H4 (cell line): ENCODE data around the gene APP. TPM values are rescaled to one million over a fixed set of nuclear protein-coding genes. Genes with fewer than 3 reads are reported as not detected.
A peak's percentile ranks its signal among the peaks of the same experiment; 100 is the strongest.

Experiments
- DNase-seq: peaks from one replicate; pipeline ENCODE4 v3.0.0-alpha.2; 2015; ENCODE audit warnings: low spot score
- total RNA-seq: library from RNA; depleted of rRNA; stranded (reverse); fragments of >200 nt; shearing (Covaris generic); gene quantifications from 2 replicates; pipeline ENCODE4 v1.2.3, GENCODE V29; 2014

The APP gene
- total RNA-seq, 1 experiment from 2014 or later: 299 TPM

GRCh38 chr21:25980710-25981109 lies 189.9 kb downstream of the APP start:
- DNase-seq: no peak

- DNase-seq: no peak
These were observed 190.5 kb downstream of the APP start for GRCh38 chr21:25979845-25980616.

DNA sequence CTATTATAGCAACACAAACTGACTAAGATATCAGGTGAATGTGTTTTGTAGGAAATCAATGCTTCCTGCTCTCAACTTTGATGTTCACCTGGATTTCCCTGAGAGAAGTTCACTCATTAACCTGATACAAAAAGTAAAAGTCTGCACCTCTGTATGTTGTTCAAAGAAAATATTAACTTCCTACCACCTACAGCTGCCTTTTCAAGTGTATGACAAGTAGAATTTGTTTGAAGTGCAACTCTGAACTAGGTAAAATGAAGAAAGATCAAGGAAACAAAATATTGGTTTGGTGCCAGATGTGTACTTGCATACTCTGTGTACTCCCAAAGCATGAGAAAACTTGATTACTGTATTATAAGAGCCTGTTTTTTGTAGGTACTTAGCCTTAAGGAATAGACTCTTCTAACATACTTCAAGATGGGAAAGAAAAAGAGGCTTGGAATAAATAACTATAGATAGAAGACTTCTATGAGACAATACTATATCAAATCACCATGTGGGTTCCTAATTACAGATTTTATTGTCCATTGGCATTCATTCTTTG lies 193.4 kb downstream of the APP start:
- no peak for DNase-seq

GRCh38 chr21:25974964-25975363 lies 195.6 kb downstream of the APP start:
- no peak for DNase-seq

DNA sequence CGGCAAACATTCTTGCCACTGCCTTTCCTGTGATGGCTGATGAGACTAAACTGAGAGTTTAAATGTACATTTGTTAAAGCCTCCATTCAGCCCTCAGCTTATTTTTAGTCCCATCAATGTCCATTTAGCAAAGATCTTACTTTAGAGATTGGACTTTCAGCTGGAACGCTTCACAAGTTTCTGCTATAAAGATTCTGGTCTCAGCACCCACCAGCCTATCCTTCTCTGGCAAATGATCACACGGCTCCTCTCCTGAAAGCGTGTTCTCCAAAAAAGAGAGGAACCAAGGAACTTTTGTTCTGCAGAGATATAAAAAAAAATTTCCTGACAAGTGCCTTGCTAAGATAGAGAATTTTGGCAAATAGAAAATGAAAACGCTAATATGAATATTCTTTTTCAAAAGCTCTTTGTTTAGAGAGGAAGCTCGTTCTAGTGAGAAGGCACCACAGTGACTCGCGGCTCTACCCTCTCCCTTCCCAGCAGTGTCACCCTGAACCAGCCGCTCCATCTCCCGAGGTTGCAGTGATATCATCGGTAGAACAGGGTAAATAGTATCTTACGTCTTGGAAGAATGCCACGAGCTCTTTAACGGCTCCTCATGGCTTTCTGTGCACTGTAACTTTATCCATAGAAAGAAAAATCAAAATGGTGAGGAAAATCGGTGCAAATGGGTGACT lies 200.2 kb downstream of the APP start:
- no peak for DNase-seq

DNA sequence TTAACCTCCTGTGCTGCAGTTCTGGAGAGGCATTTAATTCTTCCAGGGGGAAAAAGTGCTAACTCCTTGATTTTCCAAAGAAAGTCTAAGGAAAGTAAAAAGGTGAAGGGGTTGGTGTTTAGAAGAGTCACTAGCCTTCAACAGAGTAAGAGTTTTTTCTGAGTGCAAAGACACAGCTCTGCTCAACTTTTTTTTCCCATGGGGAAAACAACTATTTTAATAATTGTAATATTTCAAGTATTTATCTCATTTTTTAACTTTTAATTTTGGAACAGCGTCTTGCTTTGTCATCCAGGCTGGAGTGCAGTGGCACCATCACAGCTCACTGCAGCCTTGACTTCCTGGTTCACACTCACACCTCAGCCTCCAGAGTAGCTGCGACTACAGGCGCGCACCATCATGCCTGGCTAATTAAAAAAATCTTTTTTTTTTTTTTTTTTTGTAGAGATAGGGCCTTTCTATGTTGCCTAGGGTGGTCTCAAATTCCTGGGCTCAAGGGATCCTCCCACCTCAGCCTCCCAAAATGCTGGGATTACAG lies 202.6 kb downstream of the APP start:
- DNase-seq: no peak

DNA sequence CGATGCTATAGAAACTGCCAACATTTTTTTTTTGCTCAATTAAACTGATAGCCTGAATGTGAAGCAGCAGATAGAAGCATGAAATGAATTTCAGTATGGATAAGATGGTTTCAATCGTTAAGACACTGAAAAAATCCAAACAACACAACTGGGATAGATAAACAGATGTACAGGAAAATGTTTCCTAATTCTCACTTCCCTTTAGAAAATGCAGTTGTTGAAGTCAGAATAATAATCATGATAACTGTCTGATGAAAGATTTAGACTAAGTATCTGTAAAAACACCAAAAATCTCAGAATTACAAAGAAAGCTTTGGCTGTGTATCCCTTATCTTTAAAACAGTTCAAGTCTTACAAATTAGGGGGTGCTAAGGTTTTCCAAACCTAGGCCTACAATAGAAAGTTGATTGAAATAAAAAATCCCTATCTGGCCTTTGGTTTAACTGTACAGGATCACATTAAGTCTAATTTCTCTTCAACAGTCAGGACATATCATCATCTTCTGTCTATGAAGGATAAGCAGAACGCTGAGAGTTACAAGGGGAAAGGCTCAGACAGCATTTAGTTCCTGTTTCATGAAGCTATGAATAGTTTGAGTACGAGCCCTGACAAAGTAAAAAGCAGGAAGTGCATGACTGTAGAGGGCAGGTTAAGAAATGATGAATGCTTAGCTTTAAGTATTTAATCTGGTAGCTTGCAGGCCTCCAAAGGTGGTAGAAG lies 203.2 kb downstream of the APP start:
- no peak for DNase-seq

DNA sequence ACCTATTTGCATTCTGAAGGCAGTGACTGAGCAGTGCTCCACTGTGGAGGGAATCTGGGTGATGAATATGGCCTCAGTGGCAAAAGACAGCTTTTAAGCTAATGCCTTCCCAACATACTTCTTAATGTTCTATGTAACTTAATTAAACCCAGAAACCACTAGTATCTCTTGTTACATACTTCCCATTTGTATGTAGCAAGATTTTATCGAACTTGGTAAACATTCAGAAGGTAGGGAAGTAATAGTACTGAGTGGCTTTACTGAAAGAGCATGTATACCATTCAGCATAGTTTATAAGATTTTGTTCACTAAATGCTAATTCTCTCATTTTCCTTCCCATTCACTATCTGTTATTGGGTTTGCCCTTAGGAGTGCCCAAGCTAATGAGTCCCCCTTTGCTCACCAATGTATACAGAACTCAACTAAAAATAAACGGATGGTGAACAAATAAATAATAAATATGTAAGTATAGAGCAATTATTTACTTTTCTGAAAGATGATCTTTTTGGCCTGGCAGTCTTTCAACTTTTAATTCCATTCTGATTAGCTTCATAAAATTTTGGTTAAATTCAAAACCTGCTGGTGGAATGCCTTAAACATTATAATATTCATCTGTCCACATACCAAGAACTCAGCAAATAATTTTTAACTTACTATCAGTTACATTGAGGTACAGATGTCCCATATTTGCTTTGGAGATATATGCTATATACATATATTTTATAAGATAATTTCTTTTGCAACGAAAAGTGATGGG lies 204.4 kb downstream of the APP start:
- no peak for DNase-seq

DNA sequence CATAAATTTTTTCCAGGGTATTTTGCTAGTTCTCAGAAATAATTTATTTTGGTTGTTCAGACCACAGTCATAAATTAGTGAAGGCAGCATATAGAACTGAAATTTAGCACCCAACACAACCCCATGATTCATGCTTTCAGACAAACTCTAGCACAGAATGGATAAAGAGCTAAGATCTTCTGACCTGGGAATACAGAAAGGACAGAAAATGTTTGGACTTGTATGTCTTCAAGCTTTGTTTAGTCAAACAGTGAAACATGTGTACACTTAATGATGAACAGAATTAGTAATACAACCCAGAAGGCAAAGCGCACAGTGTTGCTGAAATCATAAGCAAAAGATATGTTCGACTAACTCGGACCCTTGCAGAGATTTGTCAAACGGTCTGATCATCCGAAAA lies 205.6 kb downstream of the APP start:
- no peak for DNase-seq

DNA sequence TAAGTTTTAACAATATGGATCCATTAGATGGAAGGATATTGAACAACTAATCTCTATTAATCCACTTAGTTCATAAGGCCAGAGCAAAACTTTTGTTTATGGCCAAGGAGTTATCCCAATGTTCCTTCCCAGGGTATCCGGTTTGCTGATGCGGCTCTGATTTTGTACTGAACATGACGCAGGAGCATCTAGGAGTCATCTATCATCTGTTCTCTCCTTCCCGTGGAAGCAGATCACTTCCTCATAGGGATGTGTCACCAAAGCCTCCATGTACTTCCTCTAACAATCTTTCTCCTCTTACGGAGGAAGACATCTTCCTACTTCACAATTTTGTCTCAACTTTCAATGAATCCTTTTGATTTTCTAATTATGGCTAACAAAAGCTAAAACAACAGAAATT lies 206.6 kb downstream of the APP start:
- DNase-seq: no peak

DNA sequence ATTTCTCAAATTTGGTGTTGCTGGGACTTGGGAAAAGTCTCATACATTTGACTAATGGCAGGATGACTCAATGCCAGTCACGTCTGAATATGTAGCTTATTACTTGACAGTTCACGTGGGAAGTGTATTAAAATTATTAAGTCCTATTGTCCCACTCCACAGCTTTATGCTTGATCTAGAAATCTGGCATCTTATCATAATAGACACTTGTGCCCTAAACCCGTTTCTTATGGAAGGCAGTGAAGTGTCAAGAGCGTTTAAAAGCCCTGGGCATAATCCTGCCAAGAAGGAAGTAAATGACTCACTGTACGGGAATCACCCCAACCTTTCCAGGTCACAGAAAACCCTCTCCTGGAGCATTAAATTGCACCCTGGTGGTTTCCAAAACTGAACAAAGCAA lies 207.4 kb downstream of the APP start:
- peak; percentile 49 for DNase-seq

DNA sequence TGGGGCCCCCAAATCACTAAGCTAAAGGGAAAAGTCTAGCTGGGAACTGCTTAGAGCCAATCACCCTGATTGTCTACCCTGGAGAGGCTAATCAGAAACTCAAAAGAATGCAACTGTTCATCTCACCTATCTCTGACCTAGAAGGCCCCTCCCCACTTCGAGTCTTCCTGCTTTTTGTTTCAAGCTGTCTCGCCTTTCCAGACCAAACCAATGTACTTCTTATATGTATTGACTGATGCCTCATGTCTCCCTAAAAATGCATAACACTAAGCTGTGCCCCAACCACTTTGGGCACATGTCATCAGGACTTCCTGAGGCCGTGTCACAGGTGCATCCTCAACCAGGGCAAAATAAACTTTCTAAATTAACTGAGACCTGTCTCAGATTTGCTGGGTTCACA lies 209.5 kb downstream of the APP start:
- no peak for DNase-seq

- no peak for DNase-seq
These were observed 210.2 kb downstream of the APP start for GRCh38 chr21:25960402-25960801.

DNA sequence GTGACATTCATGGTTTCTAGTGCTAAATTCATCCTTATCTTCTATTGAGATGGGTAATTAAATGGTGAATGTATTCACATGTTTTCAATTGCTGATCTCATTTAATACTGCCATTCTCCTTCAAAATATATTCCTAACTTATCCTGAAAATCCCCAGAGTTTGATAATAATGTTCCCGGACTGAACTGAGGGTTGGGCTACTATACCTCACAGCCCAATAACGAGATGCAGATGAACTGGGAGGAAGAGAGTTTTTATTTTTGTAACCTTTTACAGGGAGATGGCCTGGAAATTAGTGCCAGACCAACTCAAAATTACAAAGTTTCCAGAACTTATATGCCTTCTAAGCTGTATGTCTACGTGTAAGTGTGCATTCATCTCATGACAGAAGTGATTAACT lies 210.8 kb downstream of the APP start:
- DNase-seq: no peak

DNA sequence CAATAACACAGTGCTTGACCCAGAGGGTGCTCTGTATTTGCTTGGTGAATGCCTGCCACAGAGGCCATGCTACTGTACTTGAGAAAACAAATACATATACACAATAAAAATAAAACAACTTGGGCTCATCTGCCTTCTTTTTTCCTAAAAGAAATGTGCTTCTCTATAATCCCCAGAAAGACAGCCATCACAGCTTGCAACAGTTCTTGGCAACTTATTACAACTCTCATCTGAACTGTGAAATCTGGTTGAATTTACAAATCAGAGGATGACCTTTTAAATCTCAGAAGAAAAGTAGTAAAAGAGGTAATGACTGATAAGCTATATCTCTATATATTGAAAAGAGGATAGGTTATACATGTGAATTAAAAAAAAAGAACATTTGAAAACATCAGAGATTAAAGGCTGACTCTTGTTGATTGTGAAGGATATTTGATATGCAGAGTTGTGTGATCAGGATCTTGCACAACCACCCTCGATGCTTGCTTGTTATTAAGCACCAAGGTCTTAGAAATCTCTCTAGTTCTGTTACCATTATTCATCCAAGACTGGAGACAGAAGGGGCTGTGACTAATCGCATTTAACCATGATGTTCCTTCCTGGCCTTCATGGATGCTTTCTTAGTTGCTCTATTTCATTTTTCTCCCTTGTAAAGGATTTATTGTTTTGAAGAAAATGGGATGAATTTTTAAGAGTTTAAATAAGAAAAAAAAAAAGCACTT lies 213.4 kb downstream of the APP start:
- no peak for DNase-seq

DNA sequence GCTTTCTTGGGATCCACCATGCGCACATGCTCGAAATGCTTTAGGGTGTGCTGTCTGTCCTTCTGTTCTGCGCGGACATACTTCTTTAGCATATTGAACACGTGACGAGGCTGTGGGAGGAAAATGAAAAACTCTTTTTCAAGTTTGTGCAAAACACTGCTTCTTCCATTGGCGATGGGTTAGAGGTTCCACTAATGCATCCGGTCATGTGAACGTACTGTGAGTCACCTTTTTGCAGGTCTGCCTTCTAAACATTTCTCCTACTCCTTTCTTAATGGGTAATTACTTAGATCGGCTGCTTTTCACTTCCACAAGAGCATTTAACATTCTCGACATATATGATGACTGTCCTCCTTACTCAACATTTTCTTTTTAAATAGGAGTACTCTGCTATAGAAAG lies 214.9 kb downstream of the APP start:
- DNase-seq: no peak

DNA sequence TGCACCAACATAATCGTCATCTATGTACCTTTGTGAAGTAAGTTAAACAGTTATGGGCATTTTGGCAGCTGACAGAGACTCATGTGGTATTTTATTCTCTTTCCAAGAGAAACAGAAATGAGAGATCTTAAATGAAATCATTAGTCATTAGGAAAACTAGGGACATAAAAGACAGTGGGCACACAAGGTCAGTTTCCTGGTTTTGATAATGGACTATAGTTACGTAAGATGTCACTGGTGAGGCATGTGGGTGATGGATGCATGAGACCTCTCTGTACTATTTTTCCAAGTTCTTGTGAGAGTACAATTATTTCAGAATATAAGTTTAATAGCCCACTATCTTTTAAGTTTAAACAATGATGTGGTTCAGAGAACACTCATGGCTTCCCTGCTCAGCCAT lies 216.9 kb downstream of the APP start:
- DNase-seq: no peak

GRCh38 chr21:25953196-25953595 lies 217.4 kb downstream of the APP start:
- no peak for DNase-seq

- no peak for DNase-seq
These were observed 218.3 kb downstream of the APP start for GRCh38 chr21:25952306-25952705.

DNA sequence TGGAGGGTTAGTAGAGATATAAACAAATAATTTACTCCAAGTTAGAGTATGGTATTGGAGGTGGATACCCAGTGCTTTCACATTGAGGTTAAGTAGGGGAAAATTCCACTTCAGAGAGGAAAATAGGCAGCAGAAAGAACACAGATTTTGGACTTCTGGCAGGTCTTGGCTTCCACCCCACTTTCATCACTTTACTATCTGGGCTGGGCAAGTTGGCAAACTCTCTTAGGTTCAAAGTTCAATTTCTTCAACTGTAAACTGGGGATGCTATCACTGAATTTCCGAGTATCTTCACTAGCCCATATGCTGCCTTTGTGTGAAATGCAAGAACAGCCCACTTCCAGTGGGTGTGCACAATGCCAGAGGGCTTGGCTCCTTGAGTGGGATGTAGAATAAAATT lies 220.9 kb downstream of the APP start:
- DNase-seq: no peak

- DNase-seq: no peak
These were observed 225.8 kb downstream of the APP start for GRCh38 chr21:25944672-25945213.
